Trophoblast cell (in vitro differentiated cells and primary cell): ENCODE results near the gene GRIN2C.

Experiments used
- DNase-seq, 2 donors: peaks; one replicate each; pipeline ENCODE4 v3.0.0-alpha.2; 2016
- H2AFZ ChIP-seq: 2 replicates; pipeline ENCODE4 v1.6.1; 2013; ENCODE audit warnings: low read length, moderate library complexity, mild to moderate bottlenecking; ENCODE audit not compliant: insufficient read depth, poor library complexity
- H2AK5ac ChIP-seq: 2 replicates; pipeline ENCODE4 v1.6.1; 2013; ENCODE audit warnings: mild to moderate bottlenecking, low read length
- H2BK120ac ChIP-seq: 2 replicates; pipeline ENCODE4 v1.6.1; 2013; ENCODE audit warnings: low read length, mild to moderate bottlenecking, moderate library complexity; ENCODE audit not compliant: insufficient read depth, poor library complexity
- H2BK12ac ChIP-seq: 2 replicates; pipeline ENCODE4 v1.6.1; 2013; ENCODE audit warnings: mild to moderate bottlenecking, low read length, moderate library complexity
- H2BK5ac ChIP-seq: 2 replicates; pipeline ENCODE4 v1.6.1; 2013; ENCODE audit warnings: low read length, low read depth, moderate library complexity, mild to moderate bottlenecking; ENCODE audit not compliant: poor library complexity
- H3K14ac ChIP-seq: 2 replicates; pipeline ENCODE4 v1.6.1; 2013; ENCODE audit warnings: mild to moderate bottlenecking, low read length
- H3K18ac ChIP-seq: 2 replicates; pipeline ENCODE4 v1.6.1; 2013; ENCODE audit warnings: mild to moderate bottlenecking, low read length
- H3K23ac ChIP-seq: 2 replicates; pipeline ENCODE4 v1.6.1; 2013; ENCODE audit warnings: low read length
- H3K27ac ChIP-seq: 2 replicates; pipeline ENCODE4 v1.5.1; 2013; ENCODE audit warnings: low read depth, mild to moderate bottlenecking, inconsistent platforms, low read length, moderate library complexity
- H3K27me3 ChIP-seq: 2 replicates; pipeline ENCODE4 v1.6.1; 2013; ENCODE audit warnings: inconsistent platforms, mild to moderate bottlenecking, low read length, moderate library complexity; ENCODE audit not compliant: insufficient read depth
- H3K36me3 ChIP-seq, 2 experiments: 1 replicate in 1 of 2; 2 replicates in 1 of 2; pipeline ENCODE4 v1.6.1; 2013; ENCODE audit warnings: low read length in 2 of 2, mild to moderate bottlenecking in 2 of 2, moderate library complexity in 1 of 2; ENCODE audit not compliant: insufficient read depth in 2 of 2, control insufficient read depth in 1 of 2
- H3K4ac ChIP-seq: 2 replicates; pipeline ENCODE4 v1.6.1; 2013; ENCODE audit warnings: low read depth, mild to moderate bottlenecking, low read length, moderate library complexity
- H3K4me1 ChIP-seq, 2 experiments: 1 replicate in 1 of 2; 2 replicates in 1 of 2; pipeline ENCODE4 v1.6.1; 2013; ENCODE audit warnings: low read length in 2 of 2, mild to moderate bottlenecking in 2 of 2, moderate library complexity in 1 of 2; ENCODE audit not compliant: insufficient read depth in 2 of 2, control insufficient read depth in 1 of 2
- H3K4me2 ChIP-seq: 2 replicates; pipeline ENCODE4 v1.6.1; 2013; ENCODE audit warnings: inconsistent platforms, mild to moderate bottlenecking, low read length, moderate library complexity
- H3K4me3 ChIP-seq: 2 replicates; pipeline ENCODE4 v1.5.1; 2013; ENCODE audit warnings: mild to moderate bottlenecking, low read depth, low read length, inconsistent platforms
- H3K79me1 ChIP-seq: one replicate; pipeline ENCODE4 v1.6.1; 2013; ENCODE audit warnings: low read length
- H3K79me2 ChIP-seq: 2 replicates; pipeline ENCODE4 v1.6.1; 2013; ENCODE audit warnings: low read length, mild to moderate bottlenecking; ENCODE audit not compliant: control insufficient read depth, insufficient read depth, poor library complexity
- H3K9ac ChIP-seq: 2 replicates; pipeline ENCODE4 v1.6.1; 2013; ENCODE audit warnings: mild to moderate bottlenecking, low read length
- H3K9me3 ChIP-seq: 2 replicates; pipeline ENCODE4 v1.6.1; 2013; ENCODE audit warnings: low read depth, mild to moderate bottlenecking, control low read depth, inconsistent platforms, low read length; ENCODE audit not compliant: insufficient read depth
- H4K12ac ChIP-seq: 2 replicates; pipeline ENCODE4 v1.6.1; 2013; ENCODE audit warnings: low read depth, mild to moderate bottlenecking, low read length, moderate library complexity
- H4K8ac ChIP-seq: 2 replicates; pipeline ENCODE4 v1.6.1; 2013; ENCODE audit warnings: low read depth, mild to moderate bottlenecking, low read length, moderate library complexity
- H4K91ac ChIP-seq: one replicate; pipeline ENCODE4 v1.6.1; 2013; ENCODE audit warnings: low read depth, mild to moderate bottlenecking, low read length, moderate library complexity
- WGBS: extraction: QIAGEN DNeasy Blood & Tissue Kit; methylation state at CpG from one replicate; pipeline ENCODE4 v1.1.7; 2013; ENCODE audit warnings: missing lambda C conversion rate; ENCODE audit not compliant: insufficient read length, insufficient coverage; ENCODE audit errors: extremely low coverage; 5-methylcytosine and 5-hydroxymethylcytosine counted together

GRIN2C gene

GRCh38 chr17:74803971-74804370 lies 55.7 kb downstream of the GRIN2C start:
- H3K27me3 ChIP-seq = no peaks in the 10 kb centered on the region
- no CpG with 5 or more reads among the region's 5 CpGs for WGBS
- H3K4me2 ChIP-seq = no peak overlapping the region
- H2AFZ ChIP-seq = no peak overlapping the region
- H4K12ac ChIP-seq = no peak overlapping the region
- H3K79me2 ChIP-seq = no peaks in the 10 kb centered on the region
- H3K18ac ChIP-seq = no peak overlapping the region
- no peak for DNase-seq
- peaks cover 11 to 12% of the 10 kb centered on the region in 2 experiments for H3K4me1 ChIP-seq
- H3K9ac ChIP-seq = no peak overlapping the region
- H3K36me3 ChIP-seq = peaks cover 23 to 28% of the 10 kb centered on the region in 2 experiments
- H3K14ac ChIP-seq = no peak overlapping the region
- no peak overlapping the region for H2BK5ac ChIP-seq
- no peak overlapping the region for H2AK5ac ChIP-seq
- no peak overlapping the region for H3K4me3 ChIP-seq
- no peak overlapping the region for H2BK12ac ChIP-seq
- H4K91ac ChIP-seq = no peak overlapping the region
- H3K23ac ChIP-seq = no peak overlapping the region
- H3K9me3 ChIP-seq = no peaks in the 10 kb centered on the region
- no peak overlapping the region for H3K27ac ChIP-seq
- H3K4ac ChIP-seq = no peak overlapping the region
- H4K8ac ChIP-seq = no peak overlapping the region
- no peaks in the 10 kb centered on the region for H3K79me1 ChIP-seq
- no peak overlapping the region for H2BK120ac ChIP-seq

- H4K8ac ChIP-seq = no peak overlapping the region
- H3K79me2 ChIP-seq = no peaks in the 10 kb centered on the region
- H3K23ac ChIP-seq = no peak overlapping the region
- H3K4me2 ChIP-seq = no peak overlapping the region
- peaks cover 11 to 12% of the 10 kb centered on the region in 2 experiments for H3K4me1 ChIP-seq
- DNase-seq = no peak
- no peaks in the 10 kb centered on the region for H3K79me1 ChIP-seq
- H2BK5ac ChIP-seq = no peak overlapping the region
- no peak overlapping the region for H3K9ac ChIP-seq
- no peak overlapping the region for H3K14ac ChIP-seq
- H3K18ac ChIP-seq = no peak overlapping the region
- H2BK12ac ChIP-seq = no peak overlapping the region
- H4K91ac ChIP-seq = no peak overlapping the region
- no peak overlapping the region for H3K27ac ChIP-seq
- no peak overlapping the region for H2AFZ ChIP-seq
- H4K12ac ChIP-seq = no peak overlapping the region
- H3K4ac ChIP-seq = no peak overlapping the region
- H2AK5ac ChIP-seq = no peak overlapping the region
- peaks cover 27 to 28% of the 10 kb centered on the region in 2 experiments for H3K36me3 ChIP-seq
- H3K9me3 ChIP-seq = no peaks in the 10 kb centered on the region
- no peak overlapping the region for H2BK120ac ChIP-seq
- no peak overlapping the region for H3K4me3 ChIP-seq
- WGBS = no CpG with 5 or more reads among the region's 12 CpGs
- no peaks in the 10 kb centered on the region for H3K27me3 ChIP-seq
Observed at GRCh38 chr17:74803388-74803930, 56.2 kb downstream of the GRIN2C start.

DNA sequence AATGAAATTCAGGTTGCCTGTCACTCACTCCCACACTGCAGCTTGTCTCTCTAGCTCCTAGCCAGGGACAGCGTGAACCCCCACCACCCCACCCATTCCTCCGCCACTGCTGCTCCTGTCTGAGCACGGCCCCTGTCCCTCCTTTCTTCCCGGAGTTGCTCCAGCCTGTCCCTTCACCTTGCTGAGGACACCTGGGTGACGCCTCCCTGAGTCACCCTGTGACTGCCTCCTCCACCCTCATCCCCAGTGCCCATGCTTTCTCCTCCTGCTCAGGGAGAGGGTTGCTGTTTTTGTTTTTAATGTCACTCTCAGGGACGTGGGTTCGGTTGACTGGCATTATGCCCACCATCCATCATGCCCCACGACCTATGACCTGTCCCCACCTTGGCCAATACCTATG lies 57.8 kb downstream of the GRIN2C start:
- H4K8ac ChIP-seq = no peak overlapping the region
- H3K4me2 ChIP-seq = no peak overlapping the region
- no peaks in the 10 kb centered on the region for H3K9me3 ChIP-seq
- peaks cover 30 to 31% of the 10 kb centered on the region in 2 experiments for H3K36me3 ChIP-seq
- H3K27me3 ChIP-seq = no peaks in the 10 kb centered on the region
- no peak overlapping the region for H2BK12ac ChIP-seq
- H3K9ac ChIP-seq = no peak overlapping the region
- no peak overlapping the region for H3K23ac ChIP-seq
- H3K18ac ChIP-seq = no peak overlapping the region
- no peak overlapping the region for H3K4ac ChIP-seq
- H3K4me3 ChIP-seq = no peak overlapping the region
- H2BK120ac ChIP-seq = no peak overlapping the region
- no peak overlapping the region for H2AFZ ChIP-seq
- DNase-seq = no peak
- peaks cover 11 to 14% of the 10 kb centered on the region in 2 experiments for H3K4me1 ChIP-seq
- no peak overlapping the region for H3K27ac ChIP-seq
- no peak overlapping the region for H3K14ac ChIP-seq
- no peaks in the 10 kb centered on the region for H3K79me1 ChIP-seq
- no CpG with 5 or more reads among the region's 8 CpGs for WGBS
- no peak overlapping the region for H2BK5ac ChIP-seq
- no peak overlapping the region for H2AK5ac ChIP-seq
- H3K79me2 ChIP-seq = no peaks in the 10 kb centered on the region
- no peak overlapping the region for H4K12ac ChIP-seq
- H4K91ac ChIP-seq = no peak overlapping the region

DNA sequence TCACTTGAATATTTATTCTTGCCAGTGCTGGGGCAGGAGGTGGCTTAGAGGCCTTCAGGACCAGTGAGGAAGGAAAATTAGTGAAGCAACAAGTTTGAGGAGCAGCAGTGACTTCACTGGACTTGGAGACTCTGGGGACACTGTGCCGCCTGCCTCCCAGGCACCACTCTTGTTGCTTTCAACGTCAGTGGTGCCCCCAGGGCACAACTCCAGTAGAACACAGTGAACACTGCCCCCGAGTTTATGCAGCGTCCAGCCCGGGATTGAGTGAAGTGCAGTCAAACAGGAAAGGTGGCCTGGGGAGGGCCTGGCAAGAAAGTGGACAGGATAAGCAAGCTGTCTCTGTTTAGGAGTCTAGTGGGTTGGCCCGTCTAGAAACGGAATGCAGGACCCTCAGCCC lies 59.2 kb downstream of the GRIN2C start:
- no CpG with 5 or more reads among the region's 7 CpGs for WGBS
- Histone ChIP-seq H3K18ac (no peak overlapping the region), H3K9me3 (no peaks in the 10 kb centered on the region)

More for the DNA sequence above, 59.2 kb downstream of the GRIN2C start:
- no peak overlapping the region for H3K14ac ChIP-seq
- no peak overlapping the region for H4K8ac ChIP-seq
- H3K9ac ChIP-seq = no peak overlapping the region
- H3K4me1 ChIP-seq = peaks cover 11 to 14% of the 10 kb centered on the region in 2 experiments
- no peaks in the 10 kb centered on the region for H3K79me2 ChIP-seq
- no peak overlapping the region for H2BK12ac ChIP-seq
- no peak for DNase-seq
- H2BK5ac ChIP-seq = no peak overlapping the region
- no peak overlapping the region for H3K23ac ChIP-seq
- no peak overlapping the region for H4K12ac ChIP-seq
- H2BK120ac ChIP-seq = no peak overlapping the region
- no peak overlapping the region for H4K91ac ChIP-seq
- no peak overlapping the region for H3K4ac ChIP-seq
- H3K27me3 ChIP-seq = no peaks in the 10 kb centered on the region
- no peak overlapping the region for H2AFZ ChIP-seq
- H3K79me1 ChIP-seq = no peaks in the 10 kb centered on the region
- H3K36me3 ChIP-seq = peaks cover 39 to 41% of the 10 kb centered on the region in 2 experiments
- H3K4me2 ChIP-seq = no peak overlapping the region
- no peak overlapping the region for H3K27ac ChIP-seq
- no peak overlapping the region for H2AK5ac ChIP-seq
- no peak overlapping the region for H3K4me3 ChIP-seq
